Stimulated activated CD4-positive, alpha-beta T cell treated with anti-CD3 and anti-CD28 coated beads, TNF-alpha, amount 100 ng/mL, for 4 hours (primary cell): ENCODE data around the gene TNFRSF6B.
"Not testable (repeated sequence)": the region's sequence is repeated elsewhere in the genome, so short reads cannot be mapped to it uniquely, and the experiment has no call there.

Experiments
- DNase-seq, 3 experiments: peaks; one replicate each; pipeline ENCODE4 v3.0.0-alpha.2; 2020; ENCODE audit warnings: low read depth in 3 of 3

TNFRSF6B gene, protein sequence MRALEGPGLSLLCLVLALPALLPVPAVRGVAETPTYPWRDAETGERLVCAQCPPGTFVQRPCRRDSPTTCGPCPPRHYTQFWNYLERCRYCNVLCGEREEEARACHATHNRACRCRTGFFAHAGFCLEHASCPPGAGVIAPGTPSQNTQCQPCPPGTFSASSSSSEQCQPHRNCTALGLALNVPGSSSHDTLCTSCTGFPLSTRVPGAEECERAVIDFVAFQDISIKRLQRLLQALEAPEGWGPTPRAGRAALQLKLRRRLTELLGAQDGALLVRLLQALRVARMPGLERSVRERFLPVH

DNA sequence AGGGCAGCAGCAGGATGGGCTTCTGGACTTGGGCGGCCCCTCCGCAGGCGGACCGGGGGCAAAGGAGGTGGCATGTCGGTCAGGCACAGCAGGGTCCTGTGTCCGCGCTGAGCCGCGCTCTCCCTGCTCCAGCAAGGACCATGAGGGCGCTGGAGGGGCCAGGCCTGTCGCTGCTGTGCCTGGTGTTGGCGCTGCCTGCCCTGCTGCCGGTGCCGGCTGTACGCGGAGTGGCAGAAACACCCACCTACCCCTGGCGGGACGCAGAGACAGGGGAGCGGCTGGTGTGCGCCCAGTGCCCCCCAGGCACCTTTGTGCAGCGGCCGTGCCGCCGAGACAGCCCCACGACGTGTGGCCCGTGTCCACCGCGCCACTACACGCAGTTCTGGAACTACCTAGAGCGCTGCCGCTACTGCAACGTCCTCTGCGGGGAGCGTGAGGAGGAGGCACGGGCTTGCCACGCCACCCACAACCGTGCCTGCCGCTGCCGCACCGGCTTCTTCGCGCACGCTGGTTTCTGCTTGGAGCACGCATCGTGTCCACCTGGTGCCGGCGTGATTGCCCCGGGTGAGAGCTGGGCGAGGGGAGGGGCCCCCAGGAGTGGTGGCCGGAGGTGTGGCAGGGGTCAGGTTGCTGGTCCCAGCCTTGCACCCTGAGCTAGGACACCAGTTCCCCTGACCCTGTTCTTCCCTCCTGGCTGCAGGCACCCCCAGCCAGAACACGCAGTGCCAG, at the start of gene TNFRSF6B:
Gene TNFRSF6B (plus strand): TSS at position 25 of the 729 bp plus-strand sequence. CDS start 116 bp downstream, at position 141.
- DNase-seq = no peak

GRCh38 chr20:63648190-63648589, 48.3 kb upstream of the TNFRSF6B start:
- no peak for DNase-seq

- DNase-seq = no peak
Observed at GRCh38 chr20:63648895-63649589, 47.4 kb upstream of the TNFRSF6B start.

DNA sequence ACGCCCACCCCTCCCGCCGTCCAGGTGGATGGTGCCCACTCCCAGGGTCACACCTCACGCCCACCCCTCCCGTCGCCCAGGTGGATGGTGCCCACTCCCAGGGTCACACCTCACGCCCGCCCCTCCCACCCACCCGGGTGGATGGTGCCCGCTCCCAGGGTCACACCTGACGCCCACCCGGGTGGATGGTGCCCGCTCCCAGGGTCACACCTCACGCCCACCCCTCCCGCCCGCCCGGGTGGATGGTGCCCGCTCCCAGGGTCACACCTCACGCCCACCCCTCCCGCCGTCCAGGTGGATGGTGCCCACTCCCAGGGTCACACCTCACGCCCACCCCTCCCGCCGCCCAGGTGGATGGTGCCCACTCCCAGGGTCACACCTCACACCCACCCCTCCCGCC, 46.0 kb upstream of the TNFRSF6B start:
- DNase-seq = not testable (repeated sequence)

DNA sequence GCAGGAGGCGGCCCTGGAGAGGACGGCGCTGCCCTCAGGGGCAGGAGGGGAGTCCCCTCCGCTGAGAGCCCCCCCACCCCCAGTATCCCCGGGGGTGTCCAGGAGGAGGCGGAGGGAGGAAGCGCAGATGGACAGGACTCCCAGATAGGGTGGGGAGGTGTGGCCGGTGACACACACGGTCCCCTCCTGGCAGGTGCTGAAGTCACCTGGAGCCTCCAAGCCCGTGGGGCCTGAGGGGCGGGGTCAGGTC, 44.6 kb upstream of the TNFRSF6B start:
- no peak for DNase-seq

DNA sequence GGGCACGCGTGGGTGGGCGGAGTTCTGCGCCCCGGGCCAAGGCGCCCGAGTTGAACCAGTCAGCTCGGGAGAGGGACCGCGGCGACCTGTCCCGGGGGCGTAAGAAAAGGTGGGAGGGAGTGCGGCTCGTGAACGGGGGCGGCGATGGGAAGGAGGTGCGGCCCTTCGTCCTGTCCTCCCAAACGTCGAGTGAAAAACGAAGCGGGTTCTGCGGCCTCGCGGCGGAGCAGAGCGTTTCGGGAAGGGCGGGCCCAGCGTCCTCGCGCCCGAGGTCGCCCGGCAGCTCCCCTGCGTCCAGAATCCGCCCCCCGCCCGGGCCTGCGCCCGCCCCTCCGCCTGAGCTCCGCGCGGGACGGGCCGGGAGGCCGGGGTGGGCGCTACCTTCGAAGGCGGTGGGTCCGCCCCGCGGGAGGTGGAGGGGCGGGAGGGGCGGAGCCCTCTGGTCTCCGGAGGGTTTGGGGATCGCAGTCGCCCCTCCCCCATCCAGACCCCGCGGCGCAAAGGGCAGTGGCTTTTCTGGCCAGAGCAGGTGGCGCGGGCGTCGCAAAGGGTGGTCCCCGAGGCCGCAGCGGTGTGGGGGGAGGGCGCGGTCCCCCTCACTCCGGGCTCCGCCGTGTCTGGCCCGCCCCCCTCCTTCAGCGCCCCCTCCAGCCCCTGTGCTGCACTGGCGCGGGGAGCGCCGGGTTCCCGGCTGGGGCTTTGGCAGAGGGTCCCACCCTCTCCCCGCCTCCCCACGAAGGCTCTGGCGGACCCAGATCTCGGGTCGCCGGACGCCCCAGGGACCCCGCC, 44.1 kb upstream of the TNFRSF6B start:
- peak in 1 of 3 experiments; percentile 33 for DNase-seq

- peak; percentile 43 to 47 (median 46) for DNase-seq
Observed at GRCh38 chr20:63653041-63653973, 43.1 kb upstream of the TNFRSF6B start, which contains the start of gene STMN3. TSS of gene STMN3 (minus strand) at chr20:63653424. CDS start at chr20:63653345, 79 bp downstream.

- no peak for DNase-seq
Observed at GRCh38 chr20:63653974-63654668, 42.3 kb upstream of the TNFRSF6B start.

DNA sequence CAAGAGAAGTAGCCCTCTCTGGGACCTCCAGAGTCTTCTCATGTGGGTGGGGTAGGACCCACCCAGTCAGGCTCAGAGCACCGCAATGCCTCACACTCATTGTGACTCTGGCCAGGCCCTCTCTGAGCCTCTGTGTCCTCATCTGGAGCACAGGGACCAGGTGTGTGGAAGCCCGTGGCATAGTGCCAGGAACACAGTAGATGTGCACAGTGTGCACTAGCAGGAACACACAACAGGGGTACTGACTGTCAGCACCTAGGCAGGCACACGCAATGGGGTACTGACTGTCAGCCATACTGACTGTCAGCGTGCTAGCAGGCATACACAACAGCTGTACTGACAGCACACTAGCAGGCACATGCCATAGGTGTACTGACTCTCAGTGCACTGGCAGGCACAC, 41.2 kb upstream of the TNFRSF6B start:
- DNase-seq = no peak

GRCh38 chr20:63656451-63656850, 40.0 kb upstream of the TNFRSF6B start:
- DNase-seq = no peak

- DNase-seq = no peak
Observed at GRCh38 chr20:63657260-63657936, 39.1 kb upstream of the TNFRSF6B start.

GRCh38 chr20:63657937-63658748, 38.3 kb upstream of the TNFRSF6B start, which contains the start of gene RTEL1:
TSS of gene RTEL1 (plus strand) at chr20:63658312. CDS start at chr20:63659403, 1,091 bp downstream.
- DNase-seq = peak; percentile 78 to 84 (median 79)

DNA sequence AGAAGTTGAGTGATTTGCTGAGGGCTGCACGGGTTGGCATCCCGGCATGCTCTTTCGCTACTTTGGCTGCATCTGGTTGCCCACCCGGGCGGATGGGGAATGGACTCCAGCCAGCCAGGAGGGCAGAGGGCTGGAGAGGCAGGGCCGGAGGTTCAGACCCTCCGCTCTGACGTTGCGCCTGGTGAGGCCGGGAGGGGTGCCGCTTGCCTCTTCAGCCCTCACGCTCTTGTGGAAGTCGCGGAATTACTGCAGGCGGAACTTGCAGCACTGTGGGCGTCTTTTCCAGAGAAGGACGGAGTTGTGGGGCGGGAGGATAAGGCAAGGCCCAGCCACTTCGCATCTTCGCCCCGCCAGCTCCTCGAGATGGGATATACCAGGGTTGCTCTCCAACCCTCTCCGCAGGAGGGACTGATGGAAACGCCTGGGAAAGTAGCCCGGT, 37.7 kb upstream of the TNFRSF6B start:
- no peak for DNase-seq

DNA sequence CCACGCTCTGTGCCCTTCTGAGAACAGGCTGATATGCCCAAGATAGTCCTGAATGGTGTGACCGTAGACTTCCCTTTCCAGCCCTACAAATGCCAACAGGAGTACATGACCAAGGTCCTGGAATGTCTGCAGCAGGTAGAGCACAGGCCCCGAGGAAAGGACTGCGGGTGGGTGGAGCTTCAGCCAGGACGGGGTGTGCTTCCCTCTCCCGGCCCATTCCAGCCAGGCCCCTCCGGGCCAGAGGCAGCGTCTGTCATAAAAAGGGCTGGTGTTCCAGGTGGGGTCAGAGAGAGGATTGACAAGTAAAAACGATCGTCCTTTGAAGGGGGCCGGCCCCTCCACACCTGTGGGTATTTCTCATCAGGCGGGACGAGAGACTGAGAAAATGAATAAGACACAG, 37.1 kb upstream of the TNFRSF6B start:
- no peak for DNase-seq

DNA sequence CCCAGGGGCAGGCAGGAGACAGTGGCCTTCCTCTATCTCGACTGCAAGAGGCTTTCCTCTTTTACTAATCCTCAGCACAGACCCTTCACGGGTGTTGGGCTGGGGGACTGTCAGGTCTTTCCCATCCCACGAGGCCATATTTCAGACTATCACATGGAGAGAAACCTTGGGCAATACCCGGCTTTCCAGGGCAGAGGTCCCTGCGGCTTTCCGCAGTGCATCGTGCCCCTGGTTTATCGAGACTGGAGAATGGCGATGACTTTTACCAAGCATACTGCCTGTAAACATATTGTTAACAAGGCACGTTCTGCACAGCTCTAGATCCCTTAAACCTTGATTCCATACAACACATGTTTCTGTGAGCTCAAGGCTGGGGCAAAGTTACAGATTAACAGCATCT, 36.3 kb upstream of the TNFRSF6B start:
- not testable (repeated sequence) for DNase-seq

DNA sequence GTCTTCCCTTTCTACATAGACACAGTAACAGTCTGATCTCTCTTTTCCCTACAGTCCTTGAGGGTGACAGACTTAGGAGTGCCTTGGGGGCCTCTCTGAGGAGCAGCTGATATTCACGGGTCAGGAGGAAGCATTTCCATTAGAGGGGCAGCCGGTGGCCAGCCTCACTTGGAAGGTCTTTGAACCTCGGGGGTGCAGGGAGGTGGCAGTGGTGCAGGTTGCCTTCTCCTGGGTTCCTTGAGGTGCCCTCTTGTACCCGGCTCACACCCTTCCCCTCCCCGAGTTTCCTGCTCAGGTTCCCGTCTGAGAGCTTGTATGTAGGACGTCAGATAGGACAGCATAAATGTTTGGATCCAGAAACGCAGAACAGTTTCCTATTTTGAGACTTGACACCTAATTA, 35.8 kb upstream of the TNFRSF6B start:
- DNase-seq = no peak

- no peak for DNase-seq
Observed at GRCh38 chr20:63661108-63661507, 35.3 kb upstream of the TNFRSF6B start.

- DNase-seq = no peak
Observed at GRCh38 chr20:63661959-63662812, 34.3 kb upstream of the TNFRSF6B start.
